ENCODE measurements around the gene GUCY1A2.

The GUCY1A2 gene

DNA sequence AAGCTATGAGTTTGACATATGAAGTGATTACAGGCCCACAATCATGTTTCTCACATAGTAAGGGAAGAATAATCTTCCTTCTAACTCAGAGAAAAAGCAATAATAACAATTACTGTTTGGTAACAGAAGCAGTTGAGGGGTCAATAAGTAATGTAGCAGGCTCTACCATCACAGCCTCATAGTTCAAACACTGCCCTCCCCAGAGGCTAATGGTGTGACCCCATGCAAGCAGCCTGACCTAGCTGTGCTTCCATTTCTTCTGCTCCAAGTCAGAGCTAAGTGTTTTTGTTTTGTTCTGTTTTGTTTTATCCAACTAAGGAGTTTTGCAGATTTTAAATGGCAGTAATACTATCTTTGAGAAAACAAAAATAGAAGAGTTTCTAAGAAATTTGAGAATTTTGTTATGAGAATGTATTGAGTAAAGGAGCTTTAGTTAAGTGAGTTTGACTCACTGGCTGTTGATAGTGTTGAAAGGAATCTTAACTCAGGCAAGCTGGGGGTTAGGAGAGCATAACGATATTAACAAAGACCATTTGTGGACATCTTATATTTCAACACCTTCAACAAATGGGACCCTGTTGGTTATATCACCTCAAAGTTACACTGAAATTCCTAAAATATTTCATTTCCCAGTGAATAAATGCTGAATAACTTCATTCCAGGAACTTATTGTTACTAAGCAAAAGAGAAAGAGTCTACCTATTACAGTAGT, 48.5 kb downstream of the GUCY1A2 start:
- no peak overlapping the region for H3K4me3 ChIP-seq (ENCODE audit: low read depth in 1 of 2, low read length in 2 of 2)
- H3K36me3 ChIP-seq (ENCODE audit: insufficient read depth, low read length) = no peaks in the 10 kb centered on the region
- H3K27ac ChIP-seq (ENCODE audit: low read depth, low read length) = no peak overlapping the region
- no peaks in the 10 kb centered on the region for H3K9me3 ChIP-seq (ENCODE audit: low read length)
- no peak overlapping the region for H3K9ac ChIP-seq (ENCODE audit: low read length)
- no peaks in the 10 kb centered on the region for H3K27me3 ChIP-seq (ENCODE audit: control insufficient read depth in 1 of 2, insufficient read depth in 2 of 2, low read length in 2 of 2)
- H3K4me1 ChIP-seq (ENCODE audit: insufficient read depth, low read length) = no peaks in the 10 kb centered on the region

DNA sequence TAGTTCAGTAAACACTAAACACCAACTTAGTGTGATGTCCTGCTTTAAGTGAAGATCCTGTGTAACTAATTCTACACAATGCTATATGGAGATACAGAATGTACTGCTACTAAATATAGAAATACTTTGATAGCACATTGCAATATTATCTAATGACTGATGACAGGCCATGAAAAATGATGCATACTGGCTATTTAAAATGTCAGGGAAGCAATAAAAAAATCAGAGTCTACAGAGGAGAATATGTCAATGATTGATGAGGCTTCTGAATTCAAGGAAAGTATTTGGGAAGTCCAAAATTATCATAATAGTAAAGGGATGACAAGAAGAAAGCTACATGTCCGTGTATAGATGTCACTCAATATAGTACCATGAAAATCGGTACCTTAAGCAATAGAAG, 55.3 kb downstream of the GUCY1A2 start:
- no peak overlapping the region for H3K4me3 ChIP-seq (ENCODE audit: low read depth in 1 of 2, low read length in 2 of 2)
- H3K9ac ChIP-seq (ENCODE audit: low read length) = no peak overlapping the region
- H3K4me1 ChIP-seq (ENCODE audit: insufficient read depth, low read length) = no peaks in the 10 kb centered on the region
- no peaks in the 10 kb centered on the region for H3K36me3 ChIP-seq (ENCODE audit: insufficient read depth, low read length)
- H3K27me3 ChIP-seq (ENCODE audit: control insufficient read depth in 1 of 2, insufficient read depth in 2 of 2, low read length in 2 of 2) = no peaks in the 10 kb centered on the region
- no peaks in the 10 kb centered on the region for H3K9me3 ChIP-seq (ENCODE audit: low read length)
- H3K27ac ChIP-seq (ENCODE audit: low read depth, low read length) = no peak overlapping the region

- no peaks in the 10 kb centered on the region for H3K9me3 ChIP-seq (ENCODE audit: low read length)
Measured at GRCh38 chr11:106961518-106961917, 56.8 kb downstream of the GUCY1A2 start.

GRCh38 chr11:106961048-106961447, 57.2 kb downstream of the GUCY1A2 start:
- H3K4me1 ChIP-seq (ENCODE audit: insufficient read depth, low read length) = no peaks in the 10 kb centered on the region
- no peaks in the 10 kb centered on the region for H3K9me3 ChIP-seq (ENCODE audit: low read length)
- H3K27ac ChIP-seq (ENCODE audit: low read depth, low read length) = no peak overlapping the region
- no peak overlapping the region for H3K4me3 ChIP-seq (ENCODE audit: low read depth in 1 of 2, low read length in 2 of 2)
- H3K9ac ChIP-seq (ENCODE audit: low read length) = no peak overlapping the region
- H3K36me3 ChIP-seq (ENCODE audit: insufficient read depth, low read length) = no peaks in the 10 kb centered on the region
- no peaks in the 10 kb centered on the region for H3K27me3 ChIP-seq (ENCODE audit: control insufficient read depth in 1 of 2, insufficient read depth in 2 of 2, low read length in 2 of 2)

More at GRCh38 chr11:106961518-106961917, 56.8 kb downstream of the GUCY1A2 start:
- Histone ChIP-seq H3K4me3 (ENCODE audit: low read depth in 1 of 2, low read length in 2 of 2) (no peak overlapping the region), H3K36me3 (ENCODE audit: insufficient read depth, low read length) (no peaks in the 10 kb centered on the region), H3K27ac (ENCODE audit: low read depth, low read length) (no peak overlapping the region), H3K27me3 (ENCODE audit: control insufficient read depth in 1 of 2, insufficient read depth in 2 of 2, low read length in 2 of 2) (no peaks in the 10 kb centered on the region), H3K4me1 (ENCODE audit: insufficient read depth, low read length) (no peaks in the 10 kb centered on the region), H3K9ac (ENCODE audit: low read length) (no peak overlapping the region)

DNA sequence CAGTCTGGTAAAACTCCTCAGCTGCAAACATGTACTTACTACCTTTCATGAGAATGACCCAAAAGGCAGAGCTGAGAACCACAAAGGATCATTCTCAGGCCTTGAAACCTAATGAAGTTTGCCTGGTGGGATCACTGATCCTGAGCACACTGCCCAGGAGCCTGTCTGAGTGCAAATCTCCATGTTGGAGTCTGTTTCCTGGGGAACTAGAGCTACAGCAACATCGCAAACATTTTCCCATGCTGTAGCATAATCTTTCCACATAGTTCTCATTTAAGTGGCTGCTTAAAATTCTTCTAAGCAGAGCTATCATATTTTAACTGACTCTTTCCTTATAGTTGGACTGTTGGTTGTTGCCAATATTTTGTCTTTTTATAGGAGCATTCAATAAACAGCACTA, 58.5 kb downstream of the GUCY1A2 start:
- no peak overlapping the region for H3K9ac ChIP-seq (ENCODE audit: low read length)
- no peak overlapping the region for H3K27ac ChIP-seq (ENCODE audit: low read depth, low read length)
- H3K27me3 ChIP-seq (ENCODE audit: control insufficient read depth in 1 of 2, insufficient read depth in 2 of 2, low read length in 2 of 2) = no peaks in the 10 kb centered on the region
- no peak overlapping the region for H3K4me3 ChIP-seq (ENCODE audit: low read depth in 1 of 2, low read length in 2 of 2)
- H3K4me1 ChIP-seq (ENCODE audit: insufficient read depth, low read length) = no peaks in the 10 kb centered on the region
- no peaks in the 10 kb centered on the region for H3K36me3 ChIP-seq (ENCODE audit: insufficient read depth, low read length)
- no peaks in the 10 kb centered on the region for H3K9me3 ChIP-seq (ENCODE audit: low read length)

DNA sequence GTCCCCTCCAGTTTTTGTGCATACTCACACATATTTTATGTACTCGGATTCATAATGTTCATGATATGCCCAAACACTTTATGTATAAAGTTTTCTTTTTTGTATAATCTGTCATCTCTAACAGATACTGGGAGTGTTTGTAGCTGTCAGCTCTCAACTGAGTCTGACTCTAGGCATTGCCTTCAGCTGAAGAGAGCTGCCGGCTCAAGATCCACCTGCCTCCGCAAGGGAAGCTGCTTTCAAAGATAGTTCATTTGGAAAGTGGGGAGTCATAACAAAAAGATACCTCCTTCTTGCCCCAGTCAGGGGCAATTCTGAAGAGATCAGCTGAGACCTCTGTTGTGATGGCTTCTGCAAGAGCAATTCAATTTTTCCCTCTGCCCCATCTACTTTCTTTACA, 58.9 kb downstream of the GUCY1A2 start:
- H3K36me3 ChIP-seq (ENCODE audit: insufficient read depth, low read length) = no peaks in the 10 kb centered on the region
- H3K27ac ChIP-seq (ENCODE audit: low read depth, low read length) = no peak overlapping the region
- H3K27me3 ChIP-seq (ENCODE audit: control insufficient read depth in 1 of 2, insufficient read depth in 2 of 2, low read length in 2 of 2) = no peaks in the 10 kb centered on the region
- H3K9me3 ChIP-seq (ENCODE audit: low read length) = no peaks in the 10 kb centered on the region
- no peak overlapping the region for H3K9ac ChIP-seq (ENCODE audit: low read length)
- no peaks in the 10 kb centered on the region for H3K4me1 ChIP-seq (ENCODE audit: insufficient read depth, low read length)
- no peak overlapping the region for H3K4me3 ChIP-seq (ENCODE audit: low read depth in 1 of 2, low read length in 2 of 2)

- Histone ChIP-seq H3K4me3 (ENCODE audit: low read depth in 1 of 2, low read length in 2 of 2) (no peak overlapping the region), H3K9ac (ENCODE audit: low read length) (no peak overlapping the region), H3K27me3 (ENCODE audit: control insufficient read depth in 1 of 2, insufficient read depth in 2 of 2, low read length in 2 of 2) (no peaks in the 10 kb centered on the region), H3K4me1 (ENCODE audit: insufficient read depth, low read length) (no peaks in the 10 kb centered on the region), H3K9me3 (ENCODE audit: low read length) (no peaks in the 10 kb centered on the region), H3K36me3 (ENCODE audit: insufficient read depth, low read length) (no peaks in the 10 kb centered on the region), H3K27ac (ENCODE audit: low read depth, low read length) (no peak overlapping the region)
Measured at GRCh38 chr11:106958517-106959248, 59.6 kb downstream of the GUCY1A2 start.

- Histone ChIP-seq H3K9ac (ENCODE audit: low read length) (no peak overlapping the region), H3K4me1 (ENCODE audit: insufficient read depth, low read length) (no peaks in the 10 kb centered on the region), H3K9me3 (ENCODE audit: low read length) (no peaks in the 10 kb centered on the region), H3K27me3 (ENCODE audit: control insufficient read depth in 1 of 2, insufficient read depth in 2 of 2, low read length in 2 of 2) (no peaks in the 10 kb centered on the region), H3K36me3 (ENCODE audit: insufficient read depth, low read length) (no peaks in the 10 kb centered on the region), H3K27ac (ENCODE audit: low read depth, low read length) (no peak overlapping the region), H3K4me3 (ENCODE audit: low read depth in 1 of 2, low read length in 2 of 2) (no peak overlapping the region)
Measured at GRCh38 chr11:106957030-106957482, 61.2 kb downstream of the GUCY1A2 start.

- no peaks in the 10 kb centered on the region for H3K27me3 ChIP-seq (ENCODE audit: control insufficient read depth in 1 of 2, insufficient read depth in 2 of 2, low read length in 2 of 2)
- H3K4me1 ChIP-seq (ENCODE audit: insufficient read depth, low read length) = no peaks in the 10 kb centered on the region
- no peaks in the 10 kb centered on the region for H3K9me3 ChIP-seq (ENCODE audit: low read length)
- no peak overlapping the region for H3K9ac ChIP-seq (ENCODE audit: low read length)
- H3K27ac ChIP-seq (ENCODE audit: low read depth, low read length) = no peak overlapping the region
- H3K36me3 ChIP-seq (ENCODE audit: insufficient read depth, low read length) = no peaks in the 10 kb centered on the region
- no peak overlapping the region for H3K4me3 ChIP-seq (ENCODE audit: low read depth in 1 of 2, low read length in 2 of 2)
Measured at GRCh38 chr11:106950067-106950491, 68.2 kb downstream of the GUCY1A2 start.

GRCh38 chr11:106943089-106943488, 75.2 kb downstream of the GUCY1A2 start:
- Histone ChIP-seq H3K4me1 (ENCODE audit: insufficient read depth, low read length) (no peaks in the 10 kb centered on the region), H3K27me3 (ENCODE audit: control insufficient read depth in 1 of 2, insufficient read depth in 2 of 2, low read length in 2 of 2) (no peaks in the 10 kb centered on the region), H3K9ac (ENCODE audit: low read length) (no peak overlapping the region), H3K4me3 (ENCODE audit: low read depth in 1 of 2, low read length in 2 of 2) (no peak overlapping the region), H3K9me3 (ENCODE audit: low read length) (no peaks in the 10 kb centered on the region), H3K27ac (ENCODE audit: low read depth, low read length) (no peak overlapping the region), H3K36me3 (ENCODE audit: insufficient read depth, low read length) (no peaks in the 10 kb centered on the region)

- no peaks in the 10 kb centered on the region for H3K4me1 ChIP-seq (ENCODE audit: insufficient read depth, low read length)
- H3K4me3 ChIP-seq (ENCODE audit: low read depth in 1 of 2, low read length in 2 of 2) = no peak overlapping the region
- H3K9me3 ChIP-seq (ENCODE audit: low read length) = no peaks in the 10 kb centered on the region
- no peaks in the 10 kb centered on the region for H3K27me3 ChIP-seq (ENCODE audit: control insufficient read depth in 1 of 2, insufficient read depth in 2 of 2, low read length in 2 of 2)
- H3K27ac ChIP-seq (ENCODE audit: low read depth, low read length) = no peak overlapping the region
- no peaks in the 10 kb centered on the region for H3K36me3 ChIP-seq (ENCODE audit: insufficient read depth, low read length)
- H3K9ac ChIP-seq (ENCODE audit: low read length) = no peak overlapping the region
Measured at GRCh38 chr11:106939157-106939556, 79.1 kb downstream of the GUCY1A2 start.

DNA sequence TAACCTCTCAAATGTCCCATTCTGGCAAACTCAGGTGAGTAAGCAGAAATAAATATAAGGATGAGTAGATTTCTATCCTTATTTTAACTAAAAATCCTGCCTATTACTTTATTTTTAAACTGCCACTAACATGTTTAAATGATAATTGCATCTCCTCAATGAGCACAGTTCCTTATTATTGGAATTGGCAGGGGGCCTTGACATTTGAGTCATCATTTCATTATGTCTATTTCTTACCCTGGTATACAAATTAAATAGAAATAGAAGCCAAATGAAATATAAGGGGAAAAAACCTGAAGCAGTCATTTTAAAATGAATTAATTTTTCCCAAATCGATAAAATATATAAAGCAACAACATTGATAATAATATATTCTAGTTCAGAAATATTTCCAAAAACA, 81.2 kb downstream of the GUCY1A2 start:
- H3K36me3 ChIP-seq (ENCODE audit: insufficient read depth, low read length) = no peaks in the 10 kb centered on the region
- no peaks in the 10 kb centered on the region for H3K9me3 ChIP-seq (ENCODE audit: low read length)
- H3K4me1 ChIP-seq (ENCODE audit: insufficient read depth, low read length) = no peaks in the 10 kb centered on the region
- H3K27ac ChIP-seq (ENCODE audit: low read depth, low read length) = no peak overlapping the region
- H3K4me3 ChIP-seq (ENCODE audit: low read depth in 1 of 2, low read length in 2 of 2) = no peak overlapping the region
- H3K27me3 ChIP-seq (ENCODE audit: control insufficient read depth in 1 of 2, insufficient read depth in 2 of 2, low read length in 2 of 2) = no peaks in the 10 kb centered on the region
- H3K9ac ChIP-seq (ENCODE audit: low read length) = no peak overlapping the region
